BLaER1 (cell line): ENCODE data around the gene SELL.

ENCODE experiments used
- H3K27ac ChIP-seq: shearing (Covaris generic); formaldehyde crosslinking; 2 replicates; pipeline ENCODE4 v1.8.1; 2022
- H3K27me3 ChIP-seq: shearing (Covaris generic); formaldehyde crosslinking; 2 replicates; pipeline ENCODE4 v1.8.1; 2022
- H3K36me3 ChIP-seq: shearing (Covaris generic); formaldehyde crosslinking; 2 replicates; pipeline ENCODE4 v1.8.1; 2022
- H3K4me1 ChIP-seq: shearing (Covaris generic); formaldehyde crosslinking; 2 replicates; pipeline ENCODE4 v1.8.1; 2022
- H3K4me2 ChIP-seq: shearing (Covaris generic); formaldehyde crosslinking; 2 replicates; pipeline ENCODE4 v1.8.1; 2022
- H3K4me3 ChIP-seq: shearing (Covaris generic); formaldehyde crosslinking; 2 replicates; pipeline ENCODE4 v1.8.1; 2022
- H3K9ac ChIP-seq: shearing (Covaris generic); formaldehyde crosslinking; 2 replicates; pipeline ENCODE4 v1.8.1; 2022
- H3K9me3 ChIP-seq: shearing (Covaris generic); formaldehyde crosslinking; 2 replicates; pipeline ENCODE4 v1.8.1; 2022
- H4K20me1 ChIP-seq: shearing (Covaris generic); formaldehyde crosslinking; 2 replicates; pipeline ENCODE4 v1.8.1; 2022
- Cebpa-rat ChIP-seq: shearing (Covaris generic); IDR thresholded peaks from 2 replicates; pipeline ENCODE4 v1.8.1; 2022

The SELL gene

GRCh38 chr1:169708647-169709046, 2.8 kb downstream of the SELL start:
- H3K4me2 ChIP-seq: no peak overlapping the region
- no peaks in the 10 kb centered on the region for H3K36me3 ChIP-seq
- TF ChIP-seq Cebpa-rat: no peak
- H3K27me3 ChIP-seq: no peaks in the 10 kb centered on the region
- H3K9ac ChIP-seq: no peak overlapping the region
- no peak overlapping the region for H3K4me3 ChIP-seq
- H3K27ac ChIP-seq: no peak overlapping the region
- H3K9me3 ChIP-seq: peaks cover 9% of the 10 kb centered on the region; the same call in 1 of the 2 replicates
- H3K4me1 ChIP-seq: peaks cover 10% of the 10 kb centered on the region
- no peaks in the 10 kb centered on the region for H4K20me1 ChIP-seq

GRCh38 chr1:169707912-169708604, 3.4 kb downstream of the SELL start:
- TF ChIP-seq Cebpa-rat: no peak
- H4K20me1 ChIP-seq: no peaks in the 10 kb centered on the region
- H3K4me2 ChIP-seq: no peak overlapping the region
- no peaks in the 10 kb centered on the region for H3K36me3 ChIP-seq
- peaks cover 4% of the 10 kb centered on the region; the same call in 1 of the 2 replicates for H3K9me3 ChIP-seq
- no peak overlapping the region for H3K27ac ChIP-seq
- no peak overlapping the region for H3K9ac ChIP-seq
- no peaks in the 10 kb centered on the region for H3K27me3 ChIP-seq
- H3K4me3 ChIP-seq: no peak overlapping the region
- peaks cover 10% of the 10 kb centered on the region for H3K4me1 ChIP-seq

GRCh38 chr1:169704797-169705196, 6.6 kb downstream of the SELL start:
- no peak overlapping the region for H3K9ac ChIP-seq
- H3K9me3 ChIP-seq: no peaks in the 10 kb centered on the region
- no peaks in the 10 kb centered on the region for H3K36me3 ChIP-seq
- peaks cover 18% of the 10 kb centered on the region for H3K4me1 ChIP-seq
- no peaks in the 10 kb centered on the region for H4K20me1 ChIP-seq
- no peaks in the 10 kb centered on the region for H3K27me3 ChIP-seq
- H3K4me3 ChIP-seq: no peak overlapping the region
- H3K4me2 ChIP-seq: no peak overlapping the region
- TF ChIP-seq Cebpa-rat: no peak
- H3K27ac ChIP-seq: no peak overlapping the region

GRCh38 chr1:169701261-169702005, 10.0 kb downstream of the SELL start:
- peak overlapping the region; percentile 39 for H3K4me2 ChIP-seq
- peaks cover 52% of the 10 kb centered on the region for H3K4me1 ChIP-seq
- H4K20me1 ChIP-seq: no peaks in the 10 kb centered on the region
- no peaks in the 10 kb centered on the region for H3K27me3 ChIP-seq
- H3K27ac ChIP-seq: no peak overlapping the region
- H3K9me3 ChIP-seq: no peaks in the 10 kb centered on the region
- H3K4me3 ChIP-seq: no peak overlapping the region
- TF ChIP-seq Cebpa-rat: no peak
- H3K36me3 ChIP-seq: no peaks in the 10 kb centered on the region
- H3K9ac ChIP-seq: no peak overlapping the region

GRCh38 chr1:169699707-169700106, 11.7 kb downstream of the SELL start:
- H3K36me3 ChIP-seq: no peaks in the 10 kb centered on the region
- no peaks in the 10 kb centered on the region for H3K9me3 ChIP-seq
- H3K27ac ChIP-seq: peak overlapping the region; percentile 67
- TF ChIP-seq Cebpa-rat: no peak
- no peaks in the 10 kb centered on the region for H4K20me1 ChIP-seq
- H3K4me1 ChIP-seq: peaks cover 66% of the 10 kb centered on the region
- no peaks in the 10 kb centered on the region for H3K27me3 ChIP-seq
- H3K4me3 ChIP-seq: no peak overlapping the region
- H3K4me2 ChIP-seq: peak overlapping the region; percentile 48
- H3K9ac ChIP-seq: no peak overlapping the region

- TF ChIP-seq Cebpa-rat: no peak
- no peaks in the 10 kb centered on the region for H3K36me3 ChIP-seq
- H3K4me2 ChIP-seq: peak overlapping the region; percentile 48
- no peak overlapping the region for H3K4me3 ChIP-seq
- no peaks in the 10 kb centered on the region for H3K9me3 ChIP-seq
- peak overlapping the region; percentile 67 for H3K27ac ChIP-seq
- H3K4me1 ChIP-seq: peaks cover 73% of the 10 kb centered on the region
- no peaks in the 10 kb centered on the region for H3K27me3 ChIP-seq
- H4K20me1 ChIP-seq: no peaks in the 10 kb centered on the region
- no peak overlapping the region for H3K9ac ChIP-seq
Observed at GRCh38 chr1:169698976-169699375, 12.4 kb downstream of the SELL start.

- H4K20me1 ChIP-seq: no peaks in the 10 kb centered on the region
- H3K36me3 ChIP-seq: no peaks in the 10 kb centered on the region
- H3K4me2 ChIP-seq: peak overlapping the region; percentile 34
- no peak overlapping the region for H3K4me3 ChIP-seq
- TF ChIP-seq Cebpa-rat: no peak
- H3K9ac ChIP-seq: no peak overlapping the region
- H3K27me3 ChIP-seq: no peaks in the 10 kb centered on the region
- peaks cover 85% of the 10 kb centered on the region for H3K4me1 ChIP-seq
- 0 out of 2 replicates have a peak overlapping the region, but pooled peaks have one; percentile 11 for H3K27ac ChIP-seq
- H3K9me3 ChIP-seq: no peaks in the 10 kb centered on the region
Observed at GRCh38 chr1:169697755-169698154, 13.7 kb downstream of the SELL start.

GRCh38 chr1:169696273-169697100, 14.9 kb downstream of the SELL start:
- no peaks in the 10 kb centered on the region for H3K36me3 ChIP-seq
- no peak overlapping the region for H3K4me3 ChIP-seq
- H4K20me1 ChIP-seq: no peaks in the 10 kb centered on the region
- peak overlapping the region; percentile 33; the same call in 1 of the 2 replicates for H3K4me2 ChIP-seq
- H3K27me3 ChIP-seq: no peaks in the 10 kb centered on the region
- peaks cover 92% of the 10 kb centered on the region for H3K4me1 ChIP-seq
- no peak overlapping the region for H3K9ac ChIP-seq
- H3K9me3 ChIP-seq: no peaks in the 10 kb centered on the region
- 0 out of 2 replicates have a peak overlapping the region, but pooled peaks have one; percentile 3 for H3K27ac ChIP-seq
- TF ChIP-seq Cebpa-rat: no peak

- Histone ChIP-seq H3K4me1 (peaks cover 75% of the 10 kb centered on the region), H3K9ac (no peak overlapping the region; the same call in 1 of the 2 replicates), H3K4me2 (peak overlapping the region; percentile 58), H3K9me3 (no peaks in the 10 kb centered on the region), H3K4me3 (no peak overlapping the region), H3K27ac (peak overlapping the region; percentile 64), H3K36me3 (no peaks in the 10 kb centered on the region), H3K27me3 (no peaks in the 10 kb centered on the region), H4K20me1 (no peaks in the 10 kb centered on the region)
- no peak for TF ChIP-seq Cebpa-rat
Observed at GRCh38 chr1:169694304-169695075, 16.9 kb downstream of the SELL start.
